ENCODE data around the gene HSDL2.
A peak's percentile ranks its signal among the peaks of the same experiment; 100 is the strongest.

- TF ChIP-seq CTCF (IDR thresholded peaks at IDR 0.05) (peak in 1 of 6 experiments; percentile 28), POLR2A (IDR thresholded peaks at IDR 0.05) (peak; percentile 83 to 96)
Measured at GRCh38 chr9:112379177-112380101, 469 bp upstream of the HSDL2 start.
